Colonic mucosa (tissue), 4 donors: ENCODE measurements around the gene MOSPD2. TPM values are rescaled to one million over a fixed set of nuclear protein-coding genes. Genes with fewer than 3 reads are reported as not detected.

Experiments
- DNase-seq: peaks from one replicate; pipeline ENCODE4 v3.0.0-alpha.2; 2020
- H3K27ac ChIP-seq: fragments of 200-600 bp; one replicate; pipeline ENCODE4 v1.8.0; 2021
- H3K27me3 ChIP-seq: fragments of 200-600 bp; one replicate; pipeline ENCODE4 v1.8.0; 2021
- H3K36me3 ChIP-seq: fragments of 200-600 bp; one replicate; pipeline ENCODE4 v1.8.0; 2021
- H3K4me1 ChIP-seq: fragments of 200-600 bp; one replicate; pipeline ENCODE4 v1.8.0; 2021; ENCODE audit warnings: mild to moderate bottlenecking
- H3K4me3 ChIP-seq: fragments of 200-600 bp; one replicate; pipeline ENCODE4 v1.8.0; 2021
- H3K9ac ChIP-seq, 2 donors: one replicate each; pipeline ENCODE4 v1.7.0; 2013; ENCODE audit warnings: control low read depth in 2 of 2, low read depth in 2 of 2, low read length in 2 of 2
- H3K9me3 ChIP-seq: fragments of 200-600 bp; one replicate; pipeline ENCODE4 v1.8.0; 2021
- intact Hi-C: fragments of 100-400 bp; cut with DNase I; formaldehyde crosslinking; loops from one replicate; pipeline ENCODE4 v1.14.1; 2022
- total RNA-seq, 2 donors: library from RNA; stranded (reverse); fragmentation: NEBNext Ultra II Directional in 1 of 2; extraction: Animal tissue kit (Norgen Biotek cat#: 25700) in 1 of 2; gene quantifications; one replicate each; pipeline ENCODE4 v1.2.1, GENCODE V29; 2021
- TF ChIP-seq, protein P1 (sequence below): fragments of 200-600 bp; IDR thresholded peaks from one replicate; pipeline ENCODE4 v1.8.0; 2022; ENCODE audit warnings: antibody characterized with exemption, mild to moderate bottlenecking
- donor health status: healthy.
- donor health status: DM: no; HTN: no; CAD: no.
- donor health status: DM: no; HTN: no; CAD: no.

MOSPD2 gene
- total RNA-seq, 2 donors from 2014 or later: 8.7 to 11.0 TPM

DNA sequence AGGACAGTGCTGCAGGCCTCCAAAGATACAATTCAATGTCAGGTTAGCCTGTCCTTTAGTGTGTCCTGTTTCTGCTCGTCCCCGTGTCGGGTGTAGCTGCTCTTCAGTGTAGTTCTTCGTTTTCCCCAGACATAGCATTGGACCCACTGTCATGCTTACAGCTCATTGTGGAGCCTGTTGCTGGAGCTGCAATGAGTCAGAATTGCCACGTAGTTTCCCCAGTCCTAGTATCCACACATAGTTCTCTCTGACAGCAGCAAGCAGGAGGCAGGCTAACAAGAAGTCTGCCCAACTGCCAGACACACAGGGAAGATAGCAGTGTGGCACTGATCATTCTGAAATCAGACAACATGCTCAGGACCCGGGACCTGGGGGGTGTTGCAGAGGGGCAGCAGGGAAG, 49.2 kb downstream of the MOSPD2 start:
- Histone ChIP-seq H3K36me3 (no peaks in the 10 kb centered on the region), H3K4me3 (no peak overlapping the region), H3K9me3 (no peaks in the 10 kb centered on the region), H3K27me3 (no peaks in the 10 kb centered on the region), H3K9ac (no peak overlapping the region), H3K4me1 (no peaks in the 10 kb centered on the region), H3K27ac (no peak overlapping the region)
- no peak for DNase-seq
- intact Hi-C loops: no loop called here
- TF ChIP-seq, protein P1, sequence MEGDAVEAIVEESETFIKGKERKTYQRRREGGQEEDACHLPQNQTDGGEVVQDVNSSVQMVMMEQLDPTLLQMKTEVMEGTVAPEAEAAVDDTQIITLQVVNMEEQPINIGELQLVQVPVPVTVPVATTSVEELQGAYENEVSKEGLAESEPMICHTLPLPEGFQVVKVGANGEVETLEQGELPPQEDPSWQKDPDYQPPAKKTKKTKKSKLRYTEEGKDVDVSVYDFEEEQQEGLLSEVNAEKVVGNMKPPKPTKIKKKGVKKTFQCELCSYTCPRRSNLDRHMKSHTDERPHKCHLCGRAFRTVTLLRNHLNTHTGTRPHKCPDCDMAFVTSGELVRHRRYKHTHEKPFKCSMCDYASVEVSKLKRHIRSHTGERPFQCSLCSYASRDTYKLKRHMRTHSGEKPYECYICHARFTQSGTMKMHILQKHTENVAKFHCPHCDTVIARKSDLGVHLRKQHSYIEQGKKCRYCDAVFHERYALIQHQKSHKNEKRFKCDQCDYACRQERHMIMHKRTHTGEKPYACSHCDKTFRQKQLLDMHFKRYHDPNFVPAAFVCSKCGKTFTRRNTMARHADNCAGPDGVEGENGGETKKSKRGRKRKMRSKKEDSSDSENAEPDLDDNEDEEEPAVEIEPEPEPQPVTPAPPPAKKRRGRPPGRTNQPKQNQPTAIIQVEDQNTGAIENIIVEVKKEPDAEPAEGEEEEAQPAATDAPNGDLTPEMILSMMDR: no peak

DNA sequence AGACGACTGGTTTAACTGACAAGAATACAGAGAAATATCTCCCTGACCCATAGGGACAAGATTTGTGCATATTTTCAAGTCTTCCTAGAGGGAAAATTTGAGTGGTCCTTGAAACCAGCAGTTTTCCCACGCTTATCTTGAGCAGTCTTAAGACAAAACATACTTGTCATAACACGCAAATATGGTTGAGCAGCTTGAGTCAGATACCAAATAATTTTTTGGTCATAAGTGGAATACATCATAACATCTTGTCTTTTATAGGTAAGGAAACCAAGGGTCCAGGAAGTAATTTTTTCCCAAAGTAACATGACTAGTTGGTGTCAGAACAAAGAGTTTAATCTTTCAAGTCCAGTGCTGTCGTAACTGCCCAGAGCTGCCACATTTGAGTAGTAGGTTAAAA, 50.5 kb downstream of the MOSPD2 start:
- intact Hi-C loops: no loop called here
- Histone ChIP-seq H3K27me3 (no peaks in the 10 kb centered on the region), H3K9ac (no peak overlapping the region), H3K4me1 (no peaks in the 10 kb centered on the region), H3K9me3 (no peaks in the 10 kb centered on the region), H3K36me3 (no peaks in the 10 kb centered on the region), H3K4me3 (no peak overlapping the region), H3K27ac (no peak overlapping the region)
- no peak for DNase-seq
- TF ChIP-seq, protein P1: no peak

DNA sequence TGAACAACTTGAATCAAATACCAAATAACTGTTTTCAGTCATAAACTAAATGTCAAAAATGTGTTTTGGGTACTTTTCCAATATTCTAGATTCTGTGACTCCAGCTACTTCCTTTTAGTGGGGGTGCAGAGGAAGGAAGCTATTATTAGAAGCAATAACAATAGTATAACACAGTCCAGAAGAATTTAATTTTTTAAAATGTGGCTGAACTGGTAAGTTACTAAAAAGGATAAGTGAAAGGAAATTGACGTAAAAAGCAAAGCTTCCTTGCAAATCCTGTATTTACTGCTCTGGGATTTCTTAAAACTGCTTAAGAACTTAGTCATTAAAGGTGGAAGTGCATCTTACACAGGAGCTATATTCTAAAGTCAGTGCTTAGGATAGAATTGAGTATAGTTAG, 53.2 kb downstream of the MOSPD2 start:
- Histone ChIP-seq H3K9me3 (no peaks in the 10 kb centered on the region), H3K36me3 (no peaks in the 10 kb centered on the region), H3K27ac (no peak overlapping the region), H3K9ac (no peak overlapping the region), H3K27me3 (no peaks in the 10 kb centered on the region), H3K4me1 (no peaks in the 10 kb centered on the region), H3K4me3 (no peak overlapping the region)
- TF ChIP-seq, protein P1: no peak
- intact Hi-C loops: no loop called here
- no peak for DNase-seq

DNA sequence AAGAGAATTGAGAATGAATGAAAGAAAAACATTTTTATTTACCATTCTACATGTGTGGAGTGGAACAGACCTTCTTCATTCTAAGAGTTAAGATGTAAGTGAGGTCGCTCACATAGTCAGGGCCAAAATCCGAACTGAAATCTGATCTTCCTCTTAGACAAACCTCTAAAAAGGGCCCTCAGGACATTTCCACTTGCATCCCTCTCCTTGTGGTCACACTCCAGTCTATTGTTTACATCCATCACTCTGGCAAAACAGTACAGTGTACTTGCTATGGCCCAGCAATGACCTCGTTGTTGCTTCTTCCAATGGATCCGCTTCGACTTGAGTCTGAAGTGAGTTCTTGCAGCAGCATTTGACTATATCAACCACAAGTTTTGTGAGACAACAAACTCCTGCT, 54.2 kb downstream of the MOSPD2 start:
- H3K27ac ChIP-seq: no peak overlapping the region
- H3K4me3 ChIP-seq: no peak overlapping the region
- no peaks in the 10 kb centered on the region for H3K4me1 ChIP-seq
- no peak for DNase-seq
- H3K36me3 ChIP-seq: no peaks in the 10 kb centered on the region
- H3K9ac ChIP-seq: no peak overlapping the region
- intact Hi-C loops: no loop called here
- TF ChIP-seq, protein P1: no peak
- H3K27me3 ChIP-seq: no peaks in the 10 kb centered on the region
- H3K9me3 ChIP-seq: no peaks in the 10 kb centered on the region

DNA sequence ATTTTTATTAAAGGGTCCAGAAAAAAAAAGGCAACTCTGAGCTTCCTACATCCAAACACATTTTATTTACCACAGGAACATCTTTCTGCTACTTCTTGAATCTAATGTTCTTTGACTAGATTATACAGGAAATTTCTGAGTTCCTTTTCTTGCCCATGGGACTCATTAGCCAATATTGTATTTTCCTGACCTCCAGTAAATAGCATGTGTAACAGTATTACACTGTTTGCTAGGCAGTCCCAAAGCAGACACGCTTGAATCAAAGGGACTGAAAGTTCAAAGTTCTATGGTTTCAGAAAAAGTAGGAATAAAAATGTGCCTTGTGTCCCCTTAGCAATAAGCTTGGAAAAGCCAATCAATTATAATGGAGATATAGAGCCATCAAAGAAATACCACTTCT, 57.4 kb downstream of the MOSPD2 start:
- Histone ChIP-seq H3K36me3 (no peaks in the 10 kb centered on the region), H3K27me3 (no peaks in the 10 kb centered on the region), H3K9ac (no peak overlapping the region), H3K4me3 (no peak overlapping the region), H3K4me1 (no peaks in the 10 kb centered on the region), H3K9me3 (no peaks in the 10 kb centered on the region), H3K27ac (no peak overlapping the region)
- TF ChIP-seq, protein P1: no peak
- intact Hi-C loops: no loop called here
- no peak for DNase-seq

DNA sequence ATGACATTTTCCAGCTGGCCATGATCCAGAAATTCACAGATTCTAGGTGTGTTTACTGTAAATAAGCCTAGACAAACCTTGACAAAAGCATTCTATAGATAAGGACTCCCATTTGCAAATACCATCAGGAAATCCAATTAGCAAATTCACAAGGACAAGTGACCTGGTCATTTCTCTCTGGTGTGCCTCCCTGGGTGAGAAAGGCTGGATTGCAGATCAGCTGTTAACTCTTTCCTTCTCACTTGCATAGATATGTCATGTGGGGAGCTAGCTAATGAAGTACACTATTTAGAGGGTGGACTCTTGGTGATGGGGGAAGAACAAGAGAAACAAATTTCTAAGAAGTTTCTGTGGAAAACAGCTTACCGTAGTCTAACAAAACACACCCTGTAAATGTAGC, 58.9 kb downstream of the MOSPD2 start:
- intact Hi-C loops: no loop called here
- no peak for DNase-seq
- H3K4me1 ChIP-seq: no peaks in the 10 kb centered on the region
- no peaks in the 10 kb centered on the region for H3K27me3 ChIP-seq
- TF ChIP-seq, protein P1: no peak
- H3K27ac ChIP-seq: no peak overlapping the region
- no peak overlapping the region for H3K4me3 ChIP-seq
- no peak overlapping the region for H3K9ac ChIP-seq
- no peaks in the 10 kb centered on the region for H3K36me3 ChIP-seq
- H3K9me3 ChIP-seq: no peaks in the 10 kb centered on the region
